Tibial nerve (tissue), 4 donors: ENCODE measurements around the gene SLC4A3.

Experiments
- EP300 ChIP-seq, 2 donors: sonication (generic); formaldehyde crosslinking; IDR thresholded peaks; one replicate each; pipeline ENCODE4 v1.6.1; 2017; ENCODE audit warnings: antibody characterized with exemption in 2 of 2, mild to moderate bottlenecking in 1 of 2
- TF ChIP-seq, protein P1 (sequence below), 5 experiments: fragments of 200-600 bp in 3 of 5; fragments of 450-650 bp in 2 of 5; sonication (generic) in 3 of 5; IDR thresholded peaks; one replicate each; pipeline ENCODE4 v1.5.1; 2016 to 2019; ENCODE audit warnings: antibody characterized with exemption in 5 of 5, mild to moderate bottlenecking in 3 of 5, moderate library complexity in 2 of 5

DNA sequence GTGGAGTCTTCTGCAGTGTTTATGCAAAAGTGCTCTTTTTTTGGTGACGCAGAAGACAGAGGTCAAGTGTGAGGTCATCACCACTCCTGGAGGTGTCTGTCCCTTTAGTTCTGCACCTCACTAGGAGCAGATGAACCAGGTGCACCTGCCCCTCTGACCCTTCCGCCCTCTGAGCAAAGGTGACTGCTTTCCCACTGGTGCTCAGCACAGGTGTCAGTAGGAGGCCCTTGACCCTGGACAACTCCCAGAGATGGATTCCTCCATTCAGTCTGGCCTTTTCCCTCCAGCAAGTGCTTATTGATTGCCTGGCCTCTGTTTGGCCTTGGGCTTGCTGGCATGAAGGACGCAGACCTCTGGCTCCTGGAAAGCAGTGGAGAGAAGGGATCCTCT lies 8.7 kb upstream of the SLC4A3 start:
- TF ChIP-seq, protein P1, sequence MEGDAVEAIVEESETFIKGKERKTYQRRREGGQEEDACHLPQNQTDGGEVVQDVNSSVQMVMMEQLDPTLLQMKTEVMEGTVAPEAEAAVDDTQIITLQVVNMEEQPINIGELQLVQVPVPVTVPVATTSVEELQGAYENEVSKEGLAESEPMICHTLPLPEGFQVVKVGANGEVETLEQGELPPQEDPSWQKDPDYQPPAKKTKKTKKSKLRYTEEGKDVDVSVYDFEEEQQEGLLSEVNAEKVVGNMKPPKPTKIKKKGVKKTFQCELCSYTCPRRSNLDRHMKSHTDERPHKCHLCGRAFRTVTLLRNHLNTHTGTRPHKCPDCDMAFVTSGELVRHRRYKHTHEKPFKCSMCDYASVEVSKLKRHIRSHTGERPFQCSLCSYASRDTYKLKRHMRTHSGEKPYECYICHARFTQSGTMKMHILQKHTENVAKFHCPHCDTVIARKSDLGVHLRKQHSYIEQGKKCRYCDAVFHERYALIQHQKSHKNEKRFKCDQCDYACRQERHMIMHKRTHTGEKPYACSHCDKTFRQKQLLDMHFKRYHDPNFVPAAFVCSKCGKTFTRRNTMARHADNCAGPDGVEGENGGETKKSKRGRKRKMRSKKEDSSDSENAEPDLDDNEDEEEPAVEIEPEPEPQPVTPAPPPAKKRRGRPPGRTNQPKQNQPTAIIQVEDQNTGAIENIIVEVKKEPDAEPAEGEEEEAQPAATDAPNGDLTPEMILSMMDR (IDR thresholded peaks at IDR 0.05) = no peak
- TF ChIP-seq EP300 (IDR thresholded peaks at IDR 0.05) = no peak
